Activated CD4-positive, alpha-beta T cell treated with anti-CD3 and anti-CD28 coated beads, Interleukin-2, amount 10 ng/mL, durations not matched to agents 24 days and 14 days (primary cell): ENCODE measurements around the gene PRR23E. TPM values are rescaled to one million over a fixed set of nuclear protein-coding genes. Genes with fewer than 3 reads are reported as not detected.

Experiments
- DNase-seq: peaks from one replicate; pipeline ENCODE4 v3.0.0; 2022
- H3K27ac Mint-ChIP-seq: one replicate; pipeline ENCODE4 v1.8.0; 2022; ENCODE audit warnings: mild to moderate bottlenecking, mixed read lengths
- H3K27me3 Mint-ChIP-seq: one replicate; pipeline ENCODE4 v1.8.0; 2022; ENCODE audit warnings: mixed read lengths
- H3K36me3 Mint-ChIP-seq: one replicate; pipeline ENCODE4 v1.8.0; 2022; ENCODE audit warnings: low read depth, mild to moderate bottlenecking, mixed read lengths
- H3K4me1 Mint-ChIP-seq: one replicate; pipeline ENCODE4 v1.8.0; 2021; ENCODE audit warnings: mixed read lengths
- H3K4me3 Mint-ChIP-seq: one replicate; pipeline ENCODE4 v1.8.0; 2022; ENCODE audit warnings: mild to moderate bottlenecking, moderate library complexity, mixed read lengths
- H3K9me3 Mint-ChIP-seq: one replicate; pipeline ENCODE4 v1.8.0; 2021; ENCODE audit warnings: mixed read lengths
- intact Hi-C: fragments of 100-400 bp; cut with micrococcal nuclease; formaldehyde crosslinking; loops from one replicate; pipeline ENCODE4 v1.15.1; 2023
- total RNA-seq: library from RNA; stranded (reverse); gene quantifications from 2 replicates; pipeline ENCODE4 v1.2.3, GENCODE V29; 2022

The PRR23E gene
- total RNA-seq, 1 donor from 2014 or later: not detected

DNA sequence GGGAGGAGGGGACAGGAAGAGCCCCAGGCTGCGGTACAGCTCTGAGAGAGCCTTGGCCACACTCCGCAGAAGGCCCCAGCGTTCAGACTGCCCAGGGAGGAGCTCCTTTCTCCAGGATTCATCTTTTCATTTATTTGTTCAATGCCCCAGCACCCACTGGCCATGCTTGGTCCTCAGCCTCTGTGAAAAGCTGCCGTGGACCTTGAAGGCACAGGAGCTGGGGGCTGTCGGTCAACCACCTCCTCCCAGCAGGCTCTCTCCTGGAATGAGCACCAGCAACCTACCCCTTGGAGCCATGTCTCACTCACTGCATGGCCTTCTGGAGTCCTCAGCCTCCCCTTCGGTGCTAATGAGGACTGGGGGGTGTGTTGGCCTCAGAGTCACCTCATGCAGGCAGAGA, 21.6 kb upstream of the PRR23E start:
- Mint-ChIP-seq H3K9me3 (no peaks in the 10 kb centered on the region), H3K27ac (no peak overlapping the region), H3K4me3 (no peak overlapping the region), H3K4me1 (no peaks in the 10 kb centered on the region), H3K27me3 (no peaks in the 10 kb centered on the region), H3K36me3 (no peaks in the 10 kb centered on the region)
- intact Hi-C loops: no loop called here
- no peak for DNase-seq

DNA sequence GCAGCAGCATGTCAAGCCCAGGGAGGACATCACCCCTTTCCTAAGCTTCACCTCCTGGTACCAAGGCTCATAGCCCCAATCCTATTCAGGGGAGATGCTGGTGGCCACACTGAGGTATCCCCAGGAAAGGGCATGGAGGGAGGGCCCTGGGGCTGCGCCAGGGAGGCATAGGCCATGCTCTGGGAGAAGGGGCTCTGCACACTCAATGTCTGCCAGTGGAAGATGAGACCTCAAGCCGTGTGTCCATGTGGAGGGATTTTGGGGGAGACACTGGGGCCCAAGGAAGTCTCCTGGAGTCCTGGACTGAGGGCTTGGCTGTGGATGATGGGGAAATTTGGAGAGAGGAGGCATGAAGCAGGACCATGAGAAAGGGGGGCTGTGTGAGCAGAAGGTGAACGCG, 21.2 kb upstream of the PRR23E start:
- intact Hi-C loops: no loop called here

DNA sequence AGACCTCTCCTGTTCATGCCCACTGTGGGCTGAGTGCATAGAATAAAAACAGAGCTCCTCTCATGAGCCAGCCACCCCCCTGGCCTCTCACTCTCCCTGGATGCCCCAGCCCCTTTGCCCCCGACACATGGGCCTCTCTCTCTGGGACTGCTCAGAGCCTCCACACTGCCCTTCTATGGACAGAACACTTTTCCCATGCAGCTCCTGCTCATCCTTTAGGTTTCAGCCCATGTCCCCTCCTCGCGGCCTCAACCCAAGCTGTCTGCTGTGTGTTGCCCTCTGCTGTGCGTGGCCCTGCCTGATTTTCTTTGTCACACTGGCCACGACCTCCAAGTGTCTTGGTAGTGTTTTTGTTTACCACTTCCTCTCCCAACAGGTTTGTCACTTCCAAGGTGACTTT, 20.7 kb upstream of the PRR23E start:
- no peak for DNase-seq
- no peaks in the 10 kb centered on the region for H3K4me1 Mint-ChIP-seq
- no peak overlapping the region for H3K27ac Mint-ChIP-seq
- H3K36me3 Mint-ChIP-seq: no peaks in the 10 kb centered on the region
- no peak overlapping the region for H3K4me3 Mint-ChIP-seq
- intact Hi-C loops: no loop called here
- H3K9me3 Mint-ChIP-seq: no peaks in the 10 kb centered on the region
- no peaks in the 10 kb centered on the region for H3K27me3 Mint-ChIP-seq

More for the DNA sequence above, 21.2 kb upstream of the PRR23E start:
- Mint-ChIP-seq H3K9me3 (no peaks in the 10 kb centered on the region), H3K36me3 (no peaks in the 10 kb centered on the region), H3K4me3 (no peak overlapping the region), H3K4me1 (no peaks in the 10 kb centered on the region), H3K27ac (no peak overlapping the region), H3K27me3 (no peaks in the 10 kb centered on the region)
- DNase-seq: no peak

DNA sequence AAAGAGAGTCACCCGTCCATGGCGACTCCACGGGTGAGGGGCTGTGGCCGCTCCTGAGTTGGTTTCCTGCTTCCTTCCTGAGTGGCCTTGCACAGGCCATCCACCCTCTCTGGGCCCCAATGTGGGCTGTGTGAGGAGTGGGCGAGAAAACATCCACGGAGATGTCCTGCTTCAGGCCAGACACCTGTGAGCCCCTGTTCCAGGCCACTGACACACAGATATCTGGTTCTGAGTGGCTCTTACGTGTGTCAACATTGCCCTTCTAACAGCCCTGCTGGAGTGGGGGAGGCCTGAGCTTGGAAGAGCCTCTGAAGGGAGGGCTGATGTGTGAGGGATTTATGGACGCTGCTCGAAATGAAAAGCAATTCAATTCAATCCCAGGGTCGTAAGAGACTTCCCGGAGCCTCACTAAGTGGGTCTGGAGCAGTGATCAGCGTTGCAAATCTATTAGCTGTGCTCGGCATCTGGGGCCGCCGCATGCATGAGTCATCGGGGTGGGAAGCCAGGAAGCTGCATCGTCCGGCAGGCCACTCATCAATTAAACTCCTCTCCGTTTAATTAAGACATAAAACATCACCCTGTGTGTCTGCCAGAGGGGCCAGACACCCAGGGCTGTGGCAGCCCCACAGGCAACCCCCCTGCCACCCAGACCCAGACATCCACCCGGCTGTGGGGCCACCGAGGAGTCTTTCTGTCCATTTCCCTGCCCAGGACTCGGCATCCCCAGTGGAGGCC, 20.0 kb upstream of the PRR23E start:
- Mint-ChIP-seq H3K27me3 (no peaks in the 10 kb centered on the region), H3K36me3 (no peaks in the 10 kb centered on the region), H3K27ac (no peak overlapping the region), H3K4me1 (no peaks in the 10 kb centered on the region), H3K4me3 (no peak overlapping the region), H3K9me3 (no peaks in the 10 kb centered on the region)
- no peak for DNase-seq
- intact Hi-C loops: no loop called here

DNA sequence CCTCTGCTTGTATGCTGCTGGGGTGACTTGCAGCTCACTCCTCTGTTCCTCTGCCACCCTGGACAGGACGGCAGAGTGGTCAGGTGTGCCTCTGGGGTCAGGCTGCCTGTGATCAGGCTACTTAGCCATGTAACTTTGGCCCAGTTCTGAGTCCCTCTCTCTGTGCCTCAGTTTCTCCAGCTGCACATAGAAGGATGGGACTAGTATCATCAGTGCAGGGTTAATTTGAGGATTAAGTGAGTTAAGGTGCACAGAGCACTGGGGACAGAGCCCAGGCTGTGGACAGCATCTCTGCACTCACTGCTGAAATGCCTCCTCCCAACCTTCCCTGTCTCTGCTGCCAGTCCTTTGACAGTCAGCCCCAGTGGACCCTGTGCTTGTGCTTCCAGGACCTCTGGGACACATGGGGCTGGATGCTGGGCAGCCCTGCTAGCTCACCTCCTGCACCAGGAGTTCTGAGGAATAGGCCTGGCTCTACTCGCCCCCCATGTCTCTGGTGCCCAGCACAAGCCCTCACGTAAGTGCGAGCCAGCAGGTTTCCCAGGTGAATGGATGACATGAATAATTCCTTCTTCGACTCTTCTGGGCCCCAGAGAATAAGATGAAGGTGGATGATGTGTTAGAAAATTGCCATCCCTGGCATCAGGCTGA, 19.3 kb upstream of the PRR23E start:
- intact Hi-C loops: no loop called here
- Mint-ChIP-seq H3K27me3 (no peaks in the 10 kb centered on the region), H3K4me1 (no peaks in the 10 kb centered on the region), H3K4me3 (no peak overlapping the region), H3K27ac (no peak overlapping the region), H3K36me3 (no peaks in the 10 kb centered on the region), H3K9me3 (no peaks in the 10 kb centered on the region)
- no peak for DNase-seq

DNA sequence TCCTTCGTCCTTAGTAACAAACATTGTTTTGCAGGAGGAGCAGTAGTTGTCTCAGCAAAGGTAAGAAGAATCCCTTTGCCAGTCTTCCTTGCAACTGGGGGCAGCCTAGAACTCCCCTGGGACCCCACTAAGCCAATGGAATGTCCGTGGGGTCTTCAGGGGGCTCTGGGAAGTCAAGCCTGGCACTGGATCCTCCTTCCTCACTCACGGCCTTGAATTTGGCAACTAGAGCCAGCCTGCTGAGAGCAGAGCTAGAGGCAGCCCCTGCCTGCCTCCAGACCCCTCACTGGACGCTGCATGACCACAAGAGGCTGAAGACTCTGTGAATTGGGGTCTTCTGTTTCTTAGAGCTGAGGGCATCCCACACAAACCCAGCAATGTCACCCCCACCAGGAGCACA, 18.6 kb upstream of the PRR23E start:
- H3K36me3 Mint-ChIP-seq: no peaks in the 10 kb centered on the region
- H3K9me3 Mint-ChIP-seq: no peaks in the 10 kb centered on the region
- DNase-seq: no peak
- H3K27ac Mint-ChIP-seq: no peak overlapping the region
- intact Hi-C loops: no loop called here
- H3K4me1 Mint-ChIP-seq: no peaks in the 10 kb centered on the region
- no peak overlapping the region for H3K4me3 Mint-ChIP-seq
- H3K27me3 Mint-ChIP-seq: no peaks in the 10 kb centered on the region

DNA sequence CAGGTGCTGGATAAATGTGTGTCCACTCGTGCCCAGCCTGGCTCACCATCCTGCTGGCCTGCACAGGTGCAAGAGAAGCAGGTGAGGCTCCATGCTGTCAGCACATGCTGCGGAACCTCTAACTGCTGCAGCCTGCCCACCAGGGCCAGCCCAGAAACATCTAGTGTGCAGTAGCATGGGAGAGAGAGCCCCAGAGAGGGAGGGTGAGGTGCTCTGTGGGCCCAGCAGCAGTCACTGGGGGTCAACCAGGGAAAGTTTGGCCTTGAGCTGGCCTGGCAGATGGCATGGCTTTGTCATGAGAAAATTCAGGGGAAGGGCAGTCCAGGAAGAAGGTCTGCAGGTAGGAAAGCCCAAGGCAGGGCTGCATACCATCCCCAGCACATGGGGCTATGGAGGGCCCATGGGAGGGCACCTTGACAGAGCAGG, 18.2 kb upstream of the PRR23E start:
- Mint-ChIP-seq H3K27ac (no peak overlapping the region), H3K4me3 (no peak overlapping the region), H3K27me3 (no peaks in the 10 kb centered on the region), H3K36me3 (no peaks in the 10 kb centered on the region), H3K4me1 (no peaks in the 10 kb centered on the region), H3K9me3 (no peaks in the 10 kb centered on the region)
- intact Hi-C loops: no loop called here
- no peak for DNase-seq

DNA sequence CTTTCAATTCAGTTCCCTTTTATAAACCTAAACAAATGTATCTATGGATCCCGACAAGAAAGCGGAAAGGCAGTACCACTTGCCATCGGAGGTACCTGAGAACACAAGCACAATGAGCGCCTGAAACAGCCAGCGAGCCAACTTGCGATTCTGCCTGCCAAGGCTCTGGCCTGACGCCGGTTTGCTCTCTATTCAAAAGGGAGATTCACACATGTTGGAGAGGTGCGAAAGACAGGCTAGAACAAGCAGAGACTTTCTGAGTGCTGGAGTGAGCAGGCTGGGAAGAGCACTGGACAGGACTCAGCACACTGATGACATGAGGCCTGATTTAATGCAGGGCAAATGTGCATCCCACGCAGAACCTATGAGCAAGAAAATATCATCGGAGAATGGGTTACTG, 17.7 kb upstream of the PRR23E start:
- no peaks in the 10 kb centered on the region for H3K27me3 Mint-ChIP-seq

DNA sequence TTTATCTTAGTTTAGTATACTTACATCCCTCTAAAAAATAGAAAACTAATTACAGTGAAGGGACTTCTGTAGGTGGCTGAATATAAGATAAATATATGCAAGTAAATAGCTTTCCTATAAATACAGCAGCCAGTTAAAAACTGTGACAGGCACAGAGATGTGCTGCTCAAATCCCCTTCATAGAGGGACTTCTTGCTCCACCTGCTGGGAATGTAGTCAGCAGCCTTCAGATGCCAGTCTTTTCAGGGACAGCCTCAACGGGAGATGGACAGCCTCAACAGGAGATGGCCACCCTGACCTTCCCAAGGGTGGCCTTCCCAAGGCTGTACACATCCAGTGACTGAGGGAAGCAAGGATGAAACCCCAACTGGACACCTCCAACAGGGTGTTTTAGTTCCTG, 15.7 kb upstream of the PRR23E start:
- H3K36me3 Mint-ChIP-seq: no peaks in the 10 kb centered on the region
- H3K4me3 Mint-ChIP-seq: no peak overlapping the region
- H3K4me1 Mint-ChIP-seq: no peaks in the 10 kb centered on the region
- no peaks in the 10 kb centered on the region for H3K27me3 Mint-ChIP-seq
- no peak overlapping the region for H3K27ac Mint-ChIP-seq
- no peak for DNase-seq
- intact Hi-C loops: no loop called here
- no peaks in the 10 kb centered on the region for H3K9me3 Mint-ChIP-seq

More for the DNA sequence above, 17.7 kb upstream of the PRR23E start:
- no peaks in the 10 kb centered on the region for H3K36me3 Mint-ChIP-seq
- intact Hi-C loops: no loop called here
- no peaks in the 10 kb centered on the region for H3K9me3 Mint-ChIP-seq
- no peaks in the 10 kb centered on the region for H3K4me1 Mint-ChIP-seq
- H3K4me3 Mint-ChIP-seq: no peak overlapping the region
- no peak for DNase-seq
- H3K27ac Mint-ChIP-seq: no peak overlapping the region

DNA sequence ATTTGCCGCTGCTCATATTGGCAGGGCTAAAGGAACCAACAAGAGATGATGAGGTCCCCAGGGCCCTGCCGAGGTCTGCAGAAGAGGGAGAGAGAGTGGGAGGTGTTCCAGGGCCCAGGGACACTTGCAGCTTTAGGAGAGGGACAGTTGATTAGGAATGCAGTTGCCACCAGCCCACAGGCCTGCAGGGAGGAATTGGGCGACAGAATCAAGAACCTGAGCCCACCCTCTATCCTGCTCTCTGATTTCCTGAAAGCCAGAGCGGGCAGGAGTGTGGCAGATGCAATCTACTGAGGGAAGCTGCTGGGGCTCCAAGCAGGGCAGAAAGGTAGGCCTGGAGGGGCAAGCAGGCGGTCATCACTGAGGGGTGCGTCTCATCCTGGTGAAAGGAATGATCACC, 12.1 kb upstream of the PRR23E start:
- no peak overlapping the region for H3K4me3 Mint-ChIP-seq
- intact Hi-C loops: no loop called here
- H3K9me3 Mint-ChIP-seq: no peaks in the 10 kb centered on the region
- DNase-seq: no peak
- H3K27ac Mint-ChIP-seq: no peak overlapping the region
- no peaks in the 10 kb centered on the region for H3K36me3 Mint-ChIP-seq
- H3K4me1 Mint-ChIP-seq: no peaks in the 10 kb centered on the region
- no peaks in the 10 kb centered on the region for H3K27me3 Mint-ChIP-seq

DNA sequence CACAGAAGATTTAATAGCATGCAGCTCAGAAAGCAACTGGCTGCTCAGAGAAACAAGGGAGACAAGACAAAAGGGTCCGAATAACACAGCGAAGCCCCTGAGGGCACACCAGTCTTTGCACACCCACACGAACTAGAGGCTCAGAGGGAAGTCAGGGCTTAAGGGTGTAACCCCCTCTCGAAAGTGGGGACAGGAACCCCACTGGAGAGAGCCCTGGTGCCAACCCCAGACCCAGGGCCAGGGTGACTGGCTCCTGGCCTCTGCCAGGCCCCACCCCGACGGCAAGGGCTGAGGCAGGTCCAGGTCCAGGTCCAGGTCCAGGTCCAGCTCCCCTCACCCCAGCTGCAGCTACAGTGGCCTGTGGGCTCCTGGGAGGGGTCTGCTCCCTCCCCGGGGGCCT, 10.5 kb upstream of the PRR23E start:
- Mint-ChIP-seq H3K27ac (no peak overlapping the region), H3K4me3 (no peak overlapping the region), H3K4me1 (no peaks in the 10 kb centered on the region), H3K36me3 (no peaks in the 10 kb centered on the region), H3K9me3 (no peaks in the 10 kb centered on the region), H3K27me3 (no peaks in the 10 kb centered on the region)
- DNase-seq: no peak
- intact Hi-C loops: no loop called here

DNA sequence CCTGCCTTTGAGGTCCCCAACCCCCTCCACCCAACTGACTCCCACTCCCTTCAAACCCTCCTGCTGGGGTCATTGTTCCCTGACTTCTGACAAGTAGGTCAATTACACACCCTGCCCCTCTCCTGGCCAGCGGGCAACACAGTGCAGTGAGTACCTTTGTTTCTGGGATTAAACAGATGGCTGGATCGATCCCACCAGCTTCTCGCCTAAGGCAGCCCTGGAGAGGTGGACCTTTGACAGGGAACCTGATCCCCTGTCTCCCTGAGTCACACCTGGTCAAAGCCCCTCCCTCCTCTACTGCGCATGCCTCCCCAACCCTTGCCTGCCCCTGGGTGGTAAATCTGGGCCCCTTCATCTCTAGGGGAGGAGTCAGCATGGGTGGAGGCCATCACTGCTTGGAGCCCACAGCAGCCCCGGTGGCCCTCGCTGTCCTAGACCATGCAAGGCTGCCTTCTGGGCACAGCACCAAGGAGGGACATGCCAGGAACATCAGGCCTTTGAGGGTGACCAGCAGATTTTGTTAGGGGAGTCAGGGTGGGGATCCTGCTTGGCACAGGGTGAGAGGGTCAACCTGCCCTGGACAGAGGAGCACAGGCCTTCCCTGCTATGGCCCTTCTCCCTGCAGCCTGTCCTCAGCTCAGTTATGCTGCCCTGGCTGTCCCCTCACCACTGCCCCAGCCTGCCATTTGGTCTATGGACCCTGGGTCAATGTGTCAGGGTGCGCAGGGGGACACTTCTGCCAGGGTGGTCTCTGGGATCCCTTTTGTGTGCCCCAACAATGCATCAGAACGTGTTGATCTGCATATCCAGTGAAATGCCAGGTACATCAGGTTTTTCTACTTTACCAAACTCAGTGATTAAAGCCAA, 9.8 kb upstream of the PRR23E start:
- Mint-ChIP-seq H3K27ac (no peak overlapping the region), H3K4me1 (no peaks in the 10 kb centered on the region), H3K36me3 (no peaks in the 10 kb centered on the region), H3K9me3 (no peaks in the 10 kb centered on the region), H3K27me3 (peaks cover 2% of the 10 kb centered on the region), H3K4me3 (no peak overlapping the region)
- intact Hi-C loops: no loop called here
- DNase-seq: no peak

DNA sequence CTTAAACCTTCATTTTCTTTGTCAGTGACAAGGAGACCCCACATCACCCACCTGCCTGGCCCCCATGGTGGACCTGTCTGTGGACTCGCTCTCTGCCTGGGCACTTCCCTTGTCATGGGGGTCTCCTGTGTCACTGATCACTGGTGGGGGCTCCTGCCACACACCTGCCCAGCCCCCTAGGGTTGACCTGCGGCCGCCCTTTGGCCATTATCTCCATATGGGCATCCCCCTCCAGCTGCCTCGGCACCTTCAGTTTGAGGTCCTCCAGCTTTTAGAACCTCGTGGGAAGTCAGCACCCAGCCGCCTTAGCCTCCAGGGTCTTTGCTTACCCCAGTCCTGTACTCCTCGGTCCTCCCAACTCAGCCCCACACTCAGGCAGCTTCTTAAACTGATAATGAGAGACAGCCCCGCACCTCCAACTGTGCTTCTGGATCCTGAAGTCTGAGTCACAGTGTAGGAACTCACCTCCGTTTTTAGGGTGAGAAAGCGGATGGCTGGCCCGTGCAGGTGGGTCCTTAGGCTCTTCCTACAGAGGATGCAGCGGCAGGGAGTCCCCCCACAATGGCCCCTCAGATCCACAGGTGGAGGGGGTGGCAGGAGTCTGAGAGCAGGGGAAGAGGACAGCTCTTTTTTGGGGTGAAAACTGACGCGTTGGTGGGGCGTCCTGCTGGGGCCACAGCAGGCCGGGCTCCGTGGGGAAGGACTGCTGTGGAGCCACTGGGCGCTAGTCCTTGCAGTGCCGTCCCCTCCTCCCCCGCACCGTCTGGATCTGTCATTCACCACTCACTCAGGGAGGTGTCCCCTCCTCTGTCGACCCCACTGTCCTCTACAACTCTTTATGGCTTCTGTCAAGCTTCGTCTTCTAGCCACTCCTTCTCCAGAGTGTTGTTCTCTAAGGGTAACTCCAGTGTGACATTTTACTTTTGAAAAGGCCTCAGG, 8.7 kb upstream of the PRR23E start:
- no peak overlapping the region for H3K27ac Mint-ChIP-seq
- H3K9me3 Mint-ChIP-seq: no peaks in the 10 kb centered on the region
- peaks cover 5% of the 10 kb centered on the region for H3K27me3 Mint-ChIP-seq
- H3K4me3 Mint-ChIP-seq: no peak overlapping the region
- no peaks in the 10 kb centered on the region for H3K4me1 Mint-ChIP-seq
- intact Hi-C loops: no loop called here
- DNase-seq: no peak
- H3K36me3 Mint-ChIP-seq: no peaks in the 10 kb centered on the region
